GM19238 (cell line): ENCODE data around the gene C19orf53.
A peak's percentile ranks its signal among the peaks of the same experiment; 100 is the strongest.
"Not testable (repeated sequence)": the region's sequence is repeated elsewhere in the genome, so short reads cannot be mapped to it uniquely, and the experiment has no call there.

Experiments
- DNase-seq: peaks from one replicate; pipeline ENCODE4 v3.0.0; 2011; ENCODE audit warnings: low spot score; ENCODE audit not compliant: insufficient read length

Gene C19orf53

GRCh38 chr19:13763265-13763664 is 11.0 kb upstream of the C19orf53 start:
- no peak for DNase-seq

DNA sequence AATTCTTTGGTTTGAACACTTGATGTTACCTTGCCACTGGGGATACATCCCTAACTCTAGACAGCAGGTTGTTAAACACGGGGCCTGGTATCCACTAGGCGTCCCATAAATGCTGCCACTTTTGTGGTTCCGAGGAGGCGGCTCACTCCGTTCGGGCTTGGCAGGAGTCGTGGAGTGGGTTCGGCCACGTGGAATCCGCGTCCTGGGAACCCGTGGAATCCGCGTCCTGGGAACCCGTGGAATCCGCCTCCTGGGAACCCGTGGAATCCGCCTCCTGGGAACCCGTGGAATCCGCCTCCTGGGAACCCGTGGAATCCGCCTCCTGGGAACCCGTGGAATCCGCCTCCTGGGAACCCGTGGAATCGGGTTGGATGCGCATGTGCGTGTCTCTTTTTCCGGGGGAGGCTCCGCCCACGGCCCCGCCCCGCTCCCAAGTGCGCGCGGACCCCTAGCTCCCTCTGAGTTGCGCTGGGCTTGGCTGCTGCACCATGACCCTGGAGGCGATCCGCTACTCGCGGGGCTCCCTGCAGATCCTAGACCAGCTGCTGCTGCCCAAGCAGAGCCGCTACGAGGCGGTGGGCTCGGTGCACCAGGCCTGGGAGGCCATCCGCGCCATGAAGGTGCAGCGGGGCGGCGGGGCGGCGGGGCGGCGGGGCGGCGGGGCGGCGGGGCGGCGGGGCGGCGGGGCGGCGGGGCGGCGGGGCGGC is 10.0 kb upstream of the C19orf53 start, which contains the start of gene MRI1:
Gene MRI1, plus strand, starts transcription at position 422 of the 707 bp plus-strand sequence. Its CDS starts 67 bp downstream, at position 489.
- DNase-seq, result peak; percentile 87

DNA sequence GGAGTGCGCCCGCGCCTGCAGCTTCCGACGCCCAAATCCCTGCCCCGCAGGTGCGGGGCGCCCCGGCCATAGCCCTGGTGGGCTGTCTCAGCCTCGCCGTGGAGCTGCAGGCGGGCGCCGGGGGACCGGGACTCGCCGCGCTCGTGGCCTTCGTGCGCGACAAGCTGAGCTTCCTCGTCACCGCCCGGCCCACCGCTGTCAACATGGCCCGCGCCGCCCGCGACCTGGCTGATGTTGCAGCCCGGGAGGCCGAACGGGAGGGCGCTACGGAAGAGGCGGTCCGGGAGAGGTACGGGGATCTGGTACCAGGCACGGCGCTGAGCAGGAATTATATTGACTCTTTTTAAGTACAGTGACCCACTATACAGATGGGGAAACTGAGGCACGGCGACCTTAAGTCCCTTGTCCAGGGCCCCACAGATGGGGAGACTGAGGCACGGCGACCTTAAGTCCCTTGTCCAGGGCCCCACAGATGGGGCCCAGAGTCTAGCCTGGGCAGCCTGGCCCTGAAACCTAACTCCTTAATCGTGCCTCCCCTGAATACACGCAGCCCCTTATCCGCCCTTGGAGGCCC is 9.3 kb upstream of the C19orf53 start:
- DNase-seq, result no peak

DNA sequence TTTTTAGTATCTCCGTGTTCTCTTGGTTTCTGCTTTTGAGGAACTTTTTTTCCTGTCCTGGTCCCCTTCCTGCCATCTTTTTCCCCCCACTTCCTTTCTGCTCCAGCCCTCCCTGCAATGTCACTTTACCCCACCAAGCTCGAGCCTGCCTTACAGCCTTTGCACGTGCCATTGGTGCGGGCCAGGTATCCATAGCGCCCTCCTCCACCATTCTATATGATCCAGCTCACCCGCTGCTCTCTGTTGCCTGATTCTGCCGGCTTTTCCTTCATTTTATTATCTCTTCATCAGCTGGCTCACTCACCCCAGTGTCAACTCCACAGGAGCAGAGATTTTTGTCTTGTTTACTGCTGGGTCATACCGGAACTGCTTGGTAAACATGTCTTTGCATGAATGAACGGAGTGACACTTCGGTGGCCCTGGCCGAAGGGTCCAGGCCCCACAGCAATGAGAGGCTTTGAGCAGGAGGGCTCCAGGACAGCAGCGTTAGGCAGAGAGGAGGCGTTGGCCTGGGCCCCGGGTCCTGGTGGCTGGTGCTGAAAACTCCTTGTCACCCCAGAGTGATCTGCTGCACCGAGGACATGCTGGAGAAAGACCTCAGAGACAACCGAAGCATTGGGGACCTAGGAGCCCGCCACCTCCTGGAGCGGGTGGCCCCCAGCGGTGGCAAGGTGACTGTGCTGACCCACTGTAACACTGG is 8.7 kb upstream of the C19orf53 start:
- no peak for DNase-seq

DNA sequence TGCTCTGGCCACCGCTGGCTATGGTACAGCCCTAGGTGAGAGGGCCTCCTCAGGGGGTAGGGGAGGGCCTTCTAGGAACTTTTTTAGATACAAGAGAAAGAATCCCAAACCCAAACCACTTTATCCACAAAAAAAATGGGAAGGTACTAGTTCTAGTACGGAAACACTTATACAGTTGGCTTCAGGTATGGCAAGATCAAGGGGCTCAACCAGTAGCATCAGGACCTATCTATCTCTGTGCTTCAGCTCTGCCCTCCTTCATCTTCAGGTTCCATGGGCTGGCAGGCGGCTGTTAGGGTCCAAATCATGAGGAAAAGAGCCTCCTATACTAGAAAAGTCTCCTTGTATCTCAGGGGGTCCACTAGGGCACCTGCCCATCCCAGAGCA is 8.2 kb upstream of the C19orf53 start:
- no peak for DNase-seq

DNA sequence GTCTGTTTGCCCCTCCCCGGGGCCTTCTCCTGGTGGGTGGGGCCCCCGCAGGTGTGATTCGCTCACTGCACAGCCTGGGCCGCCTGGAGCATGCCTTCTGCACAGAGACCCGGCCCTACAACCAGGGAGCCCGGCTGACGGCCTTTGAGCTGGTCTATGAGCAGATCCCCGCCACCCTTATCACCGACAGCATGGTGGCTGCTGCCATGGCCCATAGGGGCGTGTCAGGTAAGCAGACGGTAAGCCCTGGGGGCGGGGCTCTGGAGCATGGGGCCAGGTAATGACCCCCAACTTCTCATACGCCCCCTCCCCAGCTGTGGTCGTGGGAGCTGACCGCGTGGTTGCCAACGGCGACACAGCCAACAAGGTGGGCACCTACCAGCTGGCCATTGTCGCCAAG is 5.7 kb upstream of the C19orf53 start:
- no peak for DNase-seq

DNA sequence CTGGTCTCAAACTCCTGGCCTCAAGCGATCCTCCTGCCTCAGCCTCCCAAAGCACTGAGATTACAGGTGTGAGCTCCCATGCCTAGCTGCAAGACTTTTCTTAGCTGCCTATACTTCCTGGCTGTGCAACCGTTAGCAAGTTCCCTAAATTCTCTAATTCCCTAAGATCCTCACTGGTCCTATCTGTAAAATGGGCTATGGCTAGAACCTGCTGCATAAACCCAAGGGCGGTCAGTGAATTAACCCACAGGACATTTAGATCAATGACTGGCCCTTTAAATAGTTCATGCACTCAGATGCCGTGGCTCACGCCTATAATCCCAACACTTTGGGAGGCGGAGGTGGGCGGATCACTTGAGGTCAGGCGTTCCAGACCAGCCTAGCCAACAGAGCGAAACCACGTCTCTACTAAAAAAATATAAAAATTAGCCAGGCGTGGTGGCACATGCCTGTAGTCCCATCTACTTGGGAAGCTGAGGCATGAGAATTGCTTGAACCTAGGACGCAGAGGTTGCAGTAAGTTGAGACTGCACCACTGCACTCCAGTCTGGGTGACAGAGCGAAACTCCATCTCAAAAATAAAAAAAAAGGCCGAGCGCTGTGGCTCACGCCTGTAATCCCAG is 4.1 kb upstream of the C19orf53 start:
- no peak for DNase-seq

- no peak for DNase-seq
These were observed 4.1 kb downstream of the C19orf53 start for GRCh38 chr19:13778398-13778797.

DNA sequence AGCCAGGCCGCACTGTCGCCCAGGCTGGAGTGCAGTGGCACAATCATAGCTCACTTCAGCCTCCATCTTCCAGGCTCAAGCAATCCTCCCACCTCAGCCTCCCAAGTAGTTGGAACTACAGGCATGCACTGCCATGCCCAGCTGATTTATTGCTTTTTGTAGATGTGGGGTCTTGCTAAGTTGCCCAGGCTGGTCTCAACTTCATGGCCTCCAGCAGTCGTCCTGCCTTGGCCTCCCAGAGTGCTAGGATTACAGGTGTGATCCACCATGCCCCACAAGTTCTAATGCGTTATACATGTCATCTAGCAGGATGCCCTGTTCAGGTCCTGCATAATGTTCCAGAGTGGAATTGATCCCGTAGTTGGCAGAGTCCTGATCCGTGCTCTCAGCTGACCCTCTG is 4.6 kb downstream of the C19orf53 start:
- DNase-seq, result no peak

GRCh38 chr19:13779794-13780193 is 5.5 kb downstream of the C19orf53 start:
- not testable (repeated sequence) for DNase-seq

DNA sequence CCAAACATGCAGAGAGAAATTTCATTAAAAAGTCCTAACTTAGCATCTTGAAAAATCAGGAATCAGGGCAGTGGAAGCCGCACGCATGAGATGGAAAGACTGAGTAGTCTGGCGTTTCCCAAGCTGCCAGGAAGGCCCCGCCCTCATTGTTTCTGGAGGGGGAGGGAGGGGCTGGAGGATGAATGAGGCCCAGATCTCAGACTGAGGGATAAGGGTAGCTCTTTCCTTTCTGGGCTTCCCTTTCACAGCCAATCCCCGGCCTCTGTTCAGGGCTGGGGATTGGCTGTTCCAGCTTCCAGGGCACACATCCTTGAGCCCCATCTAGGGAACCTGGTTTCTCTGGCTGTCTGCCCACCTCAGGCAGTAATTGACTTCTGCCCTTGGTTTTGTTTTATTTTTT is 7.3 kb downstream of the C19orf53 start:
- no peak for DNase-seq

DNA sequence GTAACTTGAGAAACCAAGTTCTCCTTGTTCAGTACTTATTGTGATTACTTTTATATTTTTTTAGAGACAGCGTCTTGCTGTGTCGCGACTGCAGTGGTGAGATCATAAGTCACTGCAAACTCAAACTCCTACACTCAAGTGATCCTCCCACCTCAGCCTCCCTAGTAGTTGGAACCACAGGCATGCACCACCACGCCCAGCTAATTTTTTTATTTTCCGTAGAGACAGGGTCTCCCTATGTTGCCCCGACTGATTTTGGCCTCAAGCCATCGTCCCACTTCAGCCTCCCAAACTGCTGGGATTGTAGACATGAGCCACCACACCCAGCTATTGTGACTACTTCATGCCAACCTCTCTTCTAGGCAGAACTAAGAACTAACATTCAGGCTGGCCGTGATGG is 8.3 kb downstream of the C19orf53 start:
- DNase-seq, result no peak

DNA sequence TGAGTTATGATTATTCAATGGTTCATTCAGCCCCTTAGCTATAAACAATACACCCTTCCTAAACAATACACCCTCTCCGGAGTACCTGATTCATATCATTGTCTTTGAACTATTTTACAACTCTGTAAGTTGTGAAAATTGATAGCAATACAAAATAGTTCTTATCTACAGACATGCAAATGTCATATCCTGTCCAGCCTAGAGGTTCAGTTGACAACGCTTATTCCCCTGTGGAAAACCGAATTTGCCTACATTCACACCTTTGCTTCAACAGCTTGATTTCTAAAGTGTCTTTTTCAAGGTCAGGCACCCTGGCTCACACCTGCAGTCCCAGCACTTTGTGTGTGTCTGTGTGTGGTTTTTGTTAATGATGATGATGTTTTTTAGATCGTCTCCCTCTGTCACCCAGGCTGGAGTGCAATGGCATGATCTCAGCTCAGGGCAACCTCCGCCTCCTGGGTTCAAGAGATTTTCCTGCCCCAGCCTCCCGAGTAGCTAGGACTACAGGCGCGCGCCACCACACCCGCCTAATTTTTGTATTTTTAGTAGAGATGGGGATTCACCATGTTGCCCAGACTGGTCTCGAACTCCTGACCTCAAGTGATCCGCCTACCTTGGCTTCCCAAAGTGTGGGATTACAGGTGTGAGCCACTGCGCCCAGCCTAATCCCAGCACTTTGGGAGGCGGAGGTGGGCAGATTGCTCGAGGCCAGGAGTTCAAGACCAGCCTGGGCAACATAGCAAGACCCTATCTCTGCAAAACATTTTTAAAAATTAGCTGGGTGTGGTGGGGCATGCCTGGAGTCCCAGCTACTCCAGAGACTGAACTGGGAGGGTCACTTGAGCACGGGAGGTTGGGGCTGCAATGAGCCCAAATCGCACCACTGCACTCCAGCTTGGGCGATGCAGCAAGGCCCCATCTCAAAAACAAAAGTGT is 9.6 kb downstream of the C19orf53 start:
- no peak for DNase-seq

DNA sequence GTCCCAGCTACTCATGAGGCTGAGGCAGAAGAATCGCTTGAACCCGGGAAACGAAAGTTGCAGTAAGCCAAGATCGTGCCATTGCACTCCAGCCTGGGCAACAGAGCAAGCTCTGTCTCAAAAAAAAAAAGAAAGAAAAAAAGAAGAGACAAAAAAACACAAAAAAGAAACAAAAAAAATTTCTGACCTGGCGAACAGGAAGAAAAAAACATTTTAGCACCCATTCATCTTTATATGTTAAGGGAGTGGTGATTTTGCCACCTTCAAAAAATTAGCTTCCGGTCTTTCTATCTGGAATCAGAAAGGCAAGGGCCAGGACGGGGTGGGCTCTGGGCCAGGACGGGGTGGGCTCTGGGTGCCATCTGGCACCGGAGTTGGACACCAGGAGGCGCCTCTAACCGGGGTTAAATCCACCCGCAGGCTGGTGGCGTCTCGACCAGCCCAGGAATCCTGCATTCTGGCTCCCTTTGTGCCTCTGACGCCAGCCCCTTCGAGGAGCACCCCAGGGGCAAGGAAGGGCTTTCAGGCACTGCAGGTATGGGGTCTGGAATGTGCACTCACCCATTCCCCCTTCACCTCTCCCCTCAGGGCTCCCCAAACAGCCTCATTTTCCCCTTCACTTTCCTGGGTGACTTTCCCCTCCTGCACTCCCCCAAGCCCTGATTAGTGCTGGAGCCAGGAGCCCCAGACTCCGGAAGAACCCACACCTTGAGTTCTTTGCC is 10.6 kb downstream of the C19orf53 start:
- DNase-seq, result no peak

DNA sequence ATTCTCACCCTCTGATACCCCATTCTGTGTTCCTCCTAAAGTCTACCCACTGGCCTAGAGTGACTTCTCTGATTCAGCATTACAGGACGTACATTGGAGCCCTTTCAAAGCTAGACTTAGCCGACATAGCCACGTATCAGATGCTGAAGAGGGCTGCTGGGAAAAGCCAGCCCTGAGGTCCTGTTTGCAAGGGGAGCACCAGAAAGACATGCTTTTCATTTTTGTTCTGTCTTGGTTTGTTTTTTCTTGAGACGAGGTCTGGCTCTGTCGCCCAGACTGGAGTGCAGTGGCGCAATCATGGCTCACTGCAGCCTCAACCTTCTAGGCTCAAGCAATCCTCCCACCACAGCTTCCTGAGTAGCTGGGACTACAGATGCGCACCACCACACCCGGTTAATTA is 14.7 kb downstream of the C19orf53 start:
- DNase-seq, result no peak

- no peak for DNase-seq
These were observed 16.1 kb downstream of the C19orf53 start for GRCh38 chr19:13790354-13790753.

DNA sequence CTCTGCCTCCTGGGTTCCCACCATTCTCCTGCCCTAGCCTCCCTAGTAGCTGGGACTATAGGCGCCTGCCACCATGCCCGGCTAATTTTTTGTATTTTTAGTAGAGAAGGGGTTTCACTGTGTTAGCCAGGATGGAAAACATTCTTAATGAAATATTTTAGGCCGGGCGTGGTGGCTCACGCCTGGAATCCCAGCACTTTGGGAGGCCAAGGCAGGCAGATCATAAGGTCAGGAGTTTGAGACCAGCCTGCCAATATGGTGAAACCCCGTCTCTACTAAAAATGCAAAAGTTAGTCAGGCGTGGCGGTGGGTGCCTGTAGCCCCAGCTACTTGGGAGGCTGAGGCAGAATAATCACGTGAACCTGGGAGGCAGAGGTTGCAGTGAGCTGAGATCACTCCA is 19.1 kb downstream of the C19orf53 start:
- not testable (repeated sequence) for DNase-seq

GRCh38 chr19:13794398-13794756 is 20.1 kb downstream of the C19orf53 start:
- no peak for DNase-seq

GRCh38 chr19:13794757-13795589 is 20.7 kb downstream of the C19orf53 start, which contains the start of gene ZSWIM4:
ZSWIM4 (plus strand) TSS chr19:13795443; CDS start chr19:13795649, 206 bp downstream.
- peak; percentile 99 for DNase-seq
